ENCODE measurements around the gene RUVBL1.

RUVBL1 gene

GRCh38 chr3:128113817-128114794 lies 9.5 kb downstream of the RUVBL1 start:
- DNase-seq (ENCODE audit: low read depth): no peak
- H3K4me3 ChIP-seq (ENCODE audit: low read depth, low read length): no peak overlapping the region
- no peak for TF ChIP-seq CTCF (conservative IDR thresholded peaks at IDR 0.05; ENCODE audit: low read depth, low read length)

- peak; percentile 93 for DNase-seq (ENCODE audit: low read depth)
Measured at GRCh38 chr3:128112357-128112968, 11.1 kb downstream of the RUVBL1 start.

GRCh38 chr3:128111147-128111546 lies 12.5 kb downstream of the RUVBL1 start:
- no peak for TF ChIP-seq CTCF (conservative IDR thresholded peaks at IDR 0.05; ENCODE audit: low read depth, low read length)
- H3K4me3 ChIP-seq (ENCODE audit: low read depth, low read length): no peak overlapping the region
- no peak for DNase-seq (ENCODE audit: low read depth)

More at GRCh38 chr3:128112357-128112968, 11.1 kb downstream of the RUVBL1 start:
- peak; percentile 38 for TF ChIP-seq CTCF (conservative IDR thresholded peaks at IDR 0.05; ENCODE audit: low read depth, low read length)
- H3K4me3 ChIP-seq (ENCODE audit: low read depth, low read length): no peak overlapping the region

- DNase-seq (ENCODE audit: low read depth): no peak
- no peak overlapping the region for H3K4me3 ChIP-seq (ENCODE audit: low read depth, low read length)
- TF ChIP-seq CTCF (conservative IDR thresholded peaks at IDR 0.05; ENCODE audit: low read depth, low read length): no peak
Measured at GRCh38 chr3:128107834-128108233, 15.8 kb downstream of the RUVBL1 start.

- no peak for TF ChIP-seq CTCF (conservative IDR thresholded peaks at IDR 0.05; ENCODE audit: low read depth, low read length)
- H3K4me3 ChIP-seq (ENCODE audit: low read depth, low read length): no peak overlapping the region
- no peak for DNase-seq (ENCODE audit: low read depth)
Measured at GRCh38 chr3:128103136-128103676, 20.4 kb downstream of the RUVBL1 start.

- no peak for DNase-seq (ENCODE audit: low read depth)
- H3K4me3 ChIP-seq (ENCODE audit: low read depth, low read length): no peak overlapping the region
- TF ChIP-seq CTCF (conservative IDR thresholded peaks at IDR 0.05; ENCODE audit: low read depth, low read length): no peak
Measured at GRCh38 chr3:128100638-128101037, 23.0 kb downstream of the RUVBL1 start.
